Measurements from ENCODE around the gene WDR27.

DNA sequence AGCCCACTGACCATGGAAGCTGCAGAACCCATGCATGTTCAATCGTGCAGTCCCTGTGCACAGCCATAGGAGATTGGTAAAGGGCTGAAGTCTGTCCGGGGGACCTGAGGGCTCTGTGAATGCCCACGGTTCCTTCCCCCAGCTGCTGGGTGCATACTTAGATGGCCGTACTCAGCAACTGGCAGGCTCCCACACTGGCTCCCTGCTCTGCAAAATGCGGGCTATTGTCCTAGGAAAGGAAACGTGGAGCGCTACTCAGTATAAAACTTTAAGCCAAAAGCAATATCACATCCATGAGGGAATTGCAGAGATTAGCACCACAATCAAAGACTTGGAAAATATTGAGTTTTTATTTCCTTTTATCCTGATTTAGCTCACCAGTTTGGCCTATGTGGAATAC lies 202.0 kb downstream of the WDR27 start:
- TF ChIP-seq, protein P1, sequence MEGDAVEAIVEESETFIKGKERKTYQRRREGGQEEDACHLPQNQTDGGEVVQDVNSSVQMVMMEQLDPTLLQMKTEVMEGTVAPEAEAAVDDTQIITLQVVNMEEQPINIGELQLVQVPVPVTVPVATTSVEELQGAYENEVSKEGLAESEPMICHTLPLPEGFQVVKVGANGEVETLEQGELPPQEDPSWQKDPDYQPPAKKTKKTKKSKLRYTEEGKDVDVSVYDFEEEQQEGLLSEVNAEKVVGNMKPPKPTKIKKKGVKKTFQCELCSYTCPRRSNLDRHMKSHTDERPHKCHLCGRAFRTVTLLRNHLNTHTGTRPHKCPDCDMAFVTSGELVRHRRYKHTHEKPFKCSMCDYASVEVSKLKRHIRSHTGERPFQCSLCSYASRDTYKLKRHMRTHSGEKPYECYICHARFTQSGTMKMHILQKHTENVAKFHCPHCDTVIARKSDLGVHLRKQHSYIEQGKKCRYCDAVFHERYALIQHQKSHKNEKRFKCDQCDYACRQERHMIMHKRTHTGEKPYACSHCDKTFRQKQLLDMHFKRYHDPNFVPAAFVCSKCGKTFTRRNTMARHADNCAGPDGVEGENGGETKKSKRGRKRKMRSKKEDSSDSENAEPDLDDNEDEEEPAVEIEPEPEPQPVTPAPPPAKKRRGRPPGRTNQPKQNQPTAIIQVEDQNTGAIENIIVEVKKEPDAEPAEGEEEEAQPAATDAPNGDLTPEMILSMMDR (IDR thresholded peaks at IDR 0.05) = no peak
- TF ChIP-seq POLR2A (IDR thresholded peaks at IDR 0.05) = no peak
